Cardiac muscle cell (in vitro differentiated cells and primary cell): ENCODE measurements around the gene ROGDI. TPM values are rescaled to one million over a fixed set of nuclear protein-coding genes. Genes with fewer than 3 reads are reported as not detected.

Experiments used
- DNase-seq, 2 donors: peaks; one replicate each; pipeline versions ENCODE4 v3.0.0 to v3.0.0-alpha.2; 2010 to 2017; ENCODE audit warnings: low read depth in 1 of 2, low spot score in 1 of 2
- H3K27ac ChIP-seq: fragments of 200-600 bp; sonication (generic); 2 replicates; pipeline ENCODE4 v1.5.1; 2016
- H3K27me3 ChIP-seq: fragments of 200-600 bp; sonication (generic); 2 replicates; pipeline ENCODE4 v1.6.0; 2016; ENCODE audit warnings: control low read depth
- H3K36me3 ChIP-seq: fragments of 200-600 bp; sonication (generic); 2 replicates; pipeline ENCODE4 v1.5.1; 2016; ENCODE audit warnings: control low read depth
- H3K4me1 ChIP-seq: fragments of 200-600 bp; sonication (generic); 2 replicates; pipeline ENCODE4 v1.8.1; 2017; ENCODE audit warnings: low read depth, mild to moderate bottlenecking, mixed run types
- H3K4me3 ChIP-seq: fragments of 200-600 bp; sonication (generic); 2 replicates; pipeline ENCODE4 v1.5.1; 2016; ENCODE audit warnings: mild to moderate bottlenecking
- H3K9me3 ChIP-seq: fragments of 200-600 bp; sonication (generic); 2 replicates; pipeline ENCODE4 v1.5.1; 2017; ENCODE audit warnings: low read depth, mild to moderate bottlenecking, control low read depth
- CTCF ChIP-seq: IDR thresholded peaks from 2 replicates; pipeline ENCODE4 v1.5.1; 2012; ENCODE audit warnings: low read depth, mild to moderate bottlenecking, low read length
- polyA plus RNA-seq: library from polyadenylated mRNA; unstranded; fragments of >200 nt; fragmentation: Nextera tagmentation; extraction: Ambion mirVana; gene quantifications from 2 replicates; pipeline ENCODE4 v1.2.1, GENCODE V29; 2016
- total RNA-seq: library from RNA; depleted of rRNA; stranded (reverse); fragments of >200 nt; gene quantifications from 2 replicates; pipeline ENCODE4 v1.2.3, GENCODE V29; 2016

ROGDI gene
- total and polyA plus RNA-seq, 2 experiments from 2014 or later = 146 to 220 TPM

GRCh38 chr16:4768549-4769305, 33.7 kb downstream of the ROGDI start:
- H3K9me3 ChIP-seq = no peaks in the 10 kb centered on the region
- no peak for TF ChIP-seq CTCF
- H3K27ac ChIP-seq = peak overlapping the region; percentile 65

GRCh38 chr16:4767872-4768548, 34.4 kb downstream of the ROGDI start:
- DNase-seq = peak in 1 of 2 donors; percentile 26
- no peak for TF ChIP-seq CTCF
- H3K27ac ChIP-seq = peak overlapping the region; percentile 65
- peak overlapping the region; percentile 52 for H3K4me3 ChIP-seq
- H3K4me1 ChIP-seq = peaks cover 4% of the 10 kb centered on the region
- H3K27me3 ChIP-seq = no peaks in the 10 kb centered on the region
- H3K36me3 ChIP-seq = peaks cover 9% of the 10 kb centered on the region
- no peaks in the 10 kb centered on the region for H3K9me3 ChIP-seq

More at GRCh38 chr16:4768549-4769305, 33.7 kb downstream of the ROGDI start:
- no peaks in the 10 kb centered on the region for H3K27me3 ChIP-seq
- H3K4me3 ChIP-seq = peak overlapping the region; percentile 52
- DNase-seq = peak; percentile 96 to 98
- peaks cover 4% of the 10 kb centered on the region for H3K36me3 ChIP-seq
- H3K4me1 ChIP-seq = peaks cover 4% of the 10 kb centered on the region

GRCh38 chr16:4766875-4767628, 35.4 kb downstream of the ROGDI start, which contains the start of gene ZNF500:
Gene ZNF500 (minus strand): TSS chr16:4767162. CDS start chr16:4765978, 1,184 bp downstream.
- peak within 1 kb of the TSS; percentile 74 for H3K27ac ChIP-seq
- peak; percentile 97 to 98 for DNase-seq
- H3K4me1 ChIP-seq = peaks cover 4% of the 10 kb centered on the region
- H3K27me3 ChIP-seq = no peaks in the 10 kb centered on the region
- no peaks in the 10 kb centered on the region for H3K9me3 ChIP-seq
- peaks cover 16% of the 10 kb centered on the region for H3K36me3 ChIP-seq
- H3K4me3 ChIP-seq = peak within 1 kb of the TSS; percentile 83
- TF ChIP-seq CTCF = no peak

- Histone ChIP-seq H3K27ac (peak overlapping the region; percentile 74), H3K27me3 (no peaks in the 10 kb centered on the region), H3K36me3 (peaks cover 22% of the 10 kb centered on the region), H3K9me3 (no peaks in the 10 kb centered on the region), H3K4me3 (peak overlapping the region; percentile 83), H3K4me1 (peaks cover 4% of the 10 kb centered on the region)
- DNase-seq = no peak
- no peak for TF ChIP-seq CTCF
Measured at GRCh38 chr16:4765511-4766474, 36.6 kb downstream of the ROGDI start.
